Neural progenitor cell (in vitro differentiated cells): ENCODE data around the gene COL4A3. TPM values are rescaled to one million over a fixed set of nuclear protein-coding genes. Genes with fewer than 3 reads are reported as not detected.

ENCODE experiments used
- DNase-seq: peaks from one replicate; pipeline ENCODE4 v3.0.0-alpha.2; 2016; ENCODE audit warnings: low spot score
- H2AFZ ChIP-seq: fragments of 200-600 bp; sonication (generic); replicated peaks from 2 replicates; pipeline ENCODE4 v1.6.1; 2016; ENCODE audit warnings: antibody characterized with exemption
- H3F3A ChIP-seq: fragments of 200-600 bp; sonication (generic); 2 replicates; pipeline ENCODE4 v1.6.1; 2016; ENCODE audit warnings: antibody characterized with exemption, low read depth
- H3K27ac ChIP-seq: fragments of 200-600 bp; sonication (generic); 2 replicates; pipeline ENCODE4 v1.5.1; 2016; ENCODE audit warnings: mild to moderate bottlenecking
- H3K27me3 ChIP-seq: fragments of 200-600 bp; sonication (generic); 2 replicates; pipeline ENCODE4 v1.6.1; 2016; ENCODE audit warnings: mild to moderate bottlenecking, moderate library complexity
- H3K36me3 ChIP-seq: fragments of 200-600 bp; sonication (generic); 2 replicates; pipeline ENCODE4 v1.5.1; 2016
- H3K4me1 ChIP-seq: fragments of 200-600 bp; sonication (generic); 2 replicates; pipeline ENCODE4 v1.6.1; 2016; ENCODE audit warnings: mixed run types
- H3K4me2 ChIP-seq: fragments of 200-600 bp; sonication (generic); 2 replicates; pipeline ENCODE4 v1.6.1; 2016
- H3K4me3 ChIP-seq: fragments of 200-600 bp; sonication (generic); 2 replicates; pipeline ENCODE4 v1.5.1; 2016
- H3K79me2 ChIP-seq: fragments of 200-600 bp; sonication (generic); 2 replicates; pipeline ENCODE4 v1.6.1; 2016; ENCODE audit warnings: low read depth
- H3K9ac ChIP-seq: fragments of 200-600 bp; sonication (generic); 2 replicates; pipeline ENCODE4 v1.6.1; 2016
- H3K9me3 ChIP-seq: fragments of 200-600 bp; sonication (generic); 2 replicates; pipeline ENCODE4 v1.5.1; 2016; ENCODE audit warnings: low read depth
- H4K20me1 ChIP-seq: fragments of 200-600 bp; sonication (generic); 2 replicates; pipeline ENCODE4 v1.6.1; 2016; ENCODE audit warnings: low read depth
- H3K27ac Mint-ChIP-seq: 3 replicates; pipeline ENCODE4 v1.8.0; 2021; ENCODE audit warnings: mixed read lengths
- H3K27me3 Mint-ChIP-seq: 2 replicates; pipeline ENCODE4 v1.8.0; 2022; ENCODE audit warnings: low read depth, mild to moderate bottlenecking, inconsistent platforms, moderate library complexity, mixed read lengths; ENCODE audit not compliant: insufficient read depth
- H3K36me3 Mint-ChIP-seq: 3 replicates; pipeline ENCODE4 v1.8.0; 2021; ENCODE audit warnings: mixed read lengths
- H3K4me1 Mint-ChIP-seq: 3 replicates; pipeline ENCODE4 v1.8.0; 2021; ENCODE audit warnings: mixed read lengths
- H3K4me3 Mint-ChIP-seq: 3 replicates; pipeline ENCODE4 v1.8.0; 2021; ENCODE audit warnings: mild to moderate bottlenecking, moderate library complexity, mixed read lengths
- H3K9me3 Mint-ChIP-seq: 3 replicates; pipeline ENCODE4 v1.8.0; 2020; ENCODE audit warnings: mixed read lengths
- CTCF ChIP-seq: fragments of 200-600 bp; sonication (generic); IDR thresholded peaks from 2 replicates; pipeline ENCODE4 v1.5.1; 2017; ENCODE audit warnings: antibody characterized with exemption, mild to moderate bottlenecking
- EZH2 ChIP-seq: fragments of 200-600 bp; sonication (generic); IDR thresholded peaks from 2 replicates; pipeline ENCODE4 v1.6.1; 2017; ENCODE audit warnings: antibody characterized with exemption, mild to moderate bottlenecking, moderate library complexity
- EZH2phosphoT487 ChIP-seq: fragments of 200-600 bp; sonication (generic); IDR thresholded peaks from 2 replicates; pipeline ENCODE4 v1.6.1; 2017; ENCODE audit warnings: antibody characterized with exemption
- total RNA-seq: library from RNA; depleted of rRNA; stranded (reverse); fragments of >200 nt; gene quantifications from 2 replicates; pipeline ENCODE4 v1.2.3, GENCODE V29; 2015; ENCODE audit warnings: low replicate concordance

Gene COL4A3
- total RNA-seq, 1 donor from 2014 or later, result not detected

GRCh38 chr2:227117852-227118251 lies 46.6 kb upstream of the COL4A3 start:
- Histone ChIP-seq H3K4me1 (no peaks in the 10 kb centered on the region), H4K20me1 (no peaks in the 10 kb centered on the region), H3K9me3 (no peaks in the 10 kb centered on the region), H3K4me2 (no peak overlapping the region), H2AFZ (no peak overlapping the region), H3K4me3 (no peak overlapping the region), H3K36me3 (no peaks in the 10 kb centered on the region), H3K27me3 (no peaks in the 10 kb centered on the region), H3K27ac (no peak overlapping the region), H3F3A (no peaks in the 10 kb centered on the region), H3K79me2 (no peaks in the 10 kb centered on the region), H3K9ac (no peak overlapping the region)
- no peaks in the 10 kb centered on the region for H3K4me1 Mint-ChIP-seq
- H3K4me3 Mint-ChIP-seq, result no peak overlapping the region
- no peaks in the 10 kb centered on the region for H3K27me3 Mint-ChIP-seq
- DNase-seq, result no peak
- no peak for TF ChIP-seq EZH2phosphoT487
- no peak for TF ChIP-seq CTCF
- TF ChIP-seq EZH2, result no peak
- H3K9me3 Mint-ChIP-seq, result no peaks in the 10 kb centered on the region
- H3K36me3 Mint-ChIP-seq, result no peaks in the 10 kb centered on the region
- no peak overlapping the region for H3K27ac Mint-ChIP-seq

GRCh38 chr2:227118353-227118752 lies 46.1 kb upstream of the COL4A3 start:
- Mint-ChIP-seq H3K4me3 (no peak overlapping the region), H3K36me3 (no peaks in the 10 kb centered on the region), H3K27me3 (no peaks in the 10 kb centered on the region), H3K4me1 (no peaks in the 10 kb centered on the region), H3K9me3 (no peaks in the 10 kb centered on the region), H3K27ac (no peak overlapping the region)
- H3K4me1 ChIP-seq, result no peaks in the 10 kb centered on the region
- no peak overlapping the region for H3K27ac ChIP-seq
- H3K79me2 ChIP-seq, result no peaks in the 10 kb centered on the region
- no peak for DNase-seq
- H3K36me3 ChIP-seq, result no peaks in the 10 kb centered on the region
- no peaks in the 10 kb centered on the region for H4K20me1 ChIP-seq
- H3K4me2 ChIP-seq, result no peak overlapping the region
- H3K27me3 ChIP-seq, result no peaks in the 10 kb centered on the region
- no peak overlapping the region for H3K4me3 ChIP-seq
- H3F3A ChIP-seq, result no peaks in the 10 kb centered on the region
- H3K9me3 ChIP-seq, result no peaks in the 10 kb centered on the region
- no peak overlapping the region for H2AFZ ChIP-seq
- no peak overlapping the region for H3K9ac ChIP-seq
- TF ChIP-seq EZH2, result no peak
- no peak for TF ChIP-seq EZH2phosphoT487
- no peak for TF ChIP-seq CTCF

GRCh38 chr2:227123697-227124096 lies 40.7 kb upstream of the COL4A3 start:
- no peak overlapping the region for H3K9ac ChIP-seq
- H4K20me1 ChIP-seq, result no peaks in the 10 kb centered on the region
- H3K4me3 Mint-ChIP-seq, result no peak overlapping the region
- H3K36me3 Mint-ChIP-seq, result no peaks in the 10 kb centered on the region
- no peak overlapping the region for H3K27ac ChIP-seq
- no peak overlapping the region for H2AFZ ChIP-seq
- no peaks in the 10 kb centered on the region for H3K36me3 ChIP-seq
- H3K9me3 ChIP-seq, result no peaks in the 10 kb centered on the region
- no peak overlapping the region for H3K4me3 ChIP-seq
- H3K4me1 ChIP-seq, result no peaks in the 10 kb centered on the region
- H3F3A ChIP-seq, result no peaks in the 10 kb centered on the region
- no peaks in the 10 kb centered on the region for H3K9me3 Mint-ChIP-seq
- H3K27me3 ChIP-seq, result no peaks in the 10 kb centered on the region
- H3K4me1 Mint-ChIP-seq, result peaks cover 3% of the 10 kb centered on the region
- no peaks in the 10 kb centered on the region for H3K79me2 ChIP-seq
- no peak for TF ChIP-seq EZH2
- no peak for TF ChIP-seq CTCF
- TF ChIP-seq EZH2phosphoT487, result no peak
- H3K4me2 ChIP-seq, result no peak overlapping the region
- no peak overlapping the region for H3K27ac Mint-ChIP-seq
- no peak for DNase-seq
- H3K27me3 Mint-ChIP-seq, result peaks cover 4% of the 10 kb centered on the region
